GM23338 (cell line): Measurements from ENCODE around the gene CRACDL. TPM values are rescaled to one million over a fixed set of nuclear protein-coding genes. Genes with fewer than 3 reads are reported as not detected.

Source experiments
- ATAC-seq: fragments of 200-7000 bp; cut with Tn5 transposase; 3 replicates; pipeline ENCODE4 v1.9.1; 2020
- DNase-seq: peaks from one replicate; pipeline ENCODE4 v3.0.0-alpha.2; 2015; ENCODE audit warnings: low spot score
- H2AFZ ChIP-seq: fragments of 200-600 bp; sonication (generic); 2 replicates; pipeline ENCODE4 v1.8.0; 2016; ENCODE audit warnings: antibody characterized with exemption, mild to moderate bottlenecking, moderate library complexity
- H3F3A ChIP-seq: fragments of 200-600 bp; sonication (generic); replicated peaks from 2 replicates; pipeline ENCODE4 v1.8.0; 2017; ENCODE audit warnings: antibody characterized with exemption, mixed run types, low read depth
- H3K27ac ChIP-seq: fragments of 200-600 bp; sonication (generic); 2 replicates; pipeline ENCODE4 v1.6.1; 2016; ENCODE audit warnings: low read depth
- H3K27me3 ChIP-seq: fragments of 200-600 bp; sonication (generic); 2 replicates; pipeline ENCODE4 v1.8.0; 2016; ENCODE audit warnings: mild to moderate bottlenecking, mixed run types, moderate library complexity; ENCODE audit not compliant: insufficient read depth
- H3K36me3 ChIP-seq: fragments of 200-600 bp; sonication (generic); 2 replicates; pipeline ENCODE4 v1.8.0; 2016; ENCODE audit warnings: mild to moderate bottlenecking; ENCODE audit not compliant: insufficient read depth
- H3K4me1 ChIP-seq: fragments of 200-600 bp; sonication (generic); 2 replicates; pipeline ENCODE4 v1.8.0; 2016; ENCODE audit warnings: mild to moderate bottlenecking, moderate library complexity; ENCODE audit not compliant: insufficient read depth
- H3K4me2 ChIP-seq: fragments of 200-600 bp; sonication (generic); 2 replicates; pipeline ENCODE4 v1.7.1; 2017; ENCODE audit warnings: mixed run types
- H3K4me3 ChIP-seq: fragments of 200-600 bp; sonication (generic); 2 replicates; pipeline ENCODE4 v1.6.1; 2016; ENCODE audit warnings: mixed run types
- H3K79me2 ChIP-seq: fragments of 200-600 bp; sonication (generic); replicated peaks from 2 replicates; pipeline ENCODE4 v1.8.0; 2017; ENCODE audit warnings: mild to moderate bottlenecking; ENCODE audit not compliant: insufficient read depth
- H3K9me2 ChIP-seq: fragments of 200-600 bp; sonication (generic); 2 replicates; pipeline ENCODE4 v1.8.0; 2017; ENCODE audit not compliant: insufficient read depth
- H4K20me1 ChIP-seq: fragments of 200-600 bp; sonication (generic); replicated peaks from 2 replicates; pipeline ENCODE4 v1.8.0; 2017; ENCODE audit warnings: mild to moderate bottlenecking; ENCODE audit not compliant: insufficient read depth
- H3K27ac Mint-ChIP-seq: 2 replicates; pipeline ENCODE4 v1.8.0; 2020; ENCODE audit warnings: inconsistent platforms, mild to moderate bottlenecking, moderate library complexity, mixed read lengths
- H3K27me3 Mint-ChIP-seq: 3 replicates; pipeline ENCODE4 v1.8.0; 2022; ENCODE audit warnings: low read depth, mild to moderate bottlenecking, moderate library complexity, mixed read lengths, inconsistent platforms; ENCODE audit not compliant: insufficient read depth, poor library complexity
- H3K36me3 Mint-ChIP-seq: 3 replicates; pipeline ENCODE4 v1.8.0; 2021; ENCODE audit warnings: low read depth, mild to moderate bottlenecking, inconsistent platforms, moderate library complexity, mixed read lengths
- H3K4me1 Mint-ChIP-seq: 3 replicates; pipeline ENCODE4 v1.8.0; 2020; ENCODE audit warnings: mild to moderate bottlenecking, inconsistent platforms, mixed read lengths
- H3K4me3 Mint-ChIP-seq: 3 replicates; pipeline ENCODE4 v1.8.0; 2021; ENCODE audit warnings: moderate library complexity, mild to moderate bottlenecking, inconsistent platforms, mixed read lengths
- H3K9me3 Mint-ChIP-seq: 3 replicates; pipeline ENCODE4 v1.8.0; 2020; ENCODE audit warnings: moderate library complexity, mild to moderate bottlenecking, inconsistent platforms, mixed read lengths
- CREB1 ChIP-seq: fragments of 250-450 bp; sonication (Bioruptor Pico); IDR thresholded peaks from 2 replicates; pipeline ENCODE4 v1.5.0; 2020; ENCODE audit warnings: low read depth, mild to moderate bottlenecking, moderate library complexity
- CTCF ChIP-seq, 2 experiments: fragments of 200-600 bp in 1 of 2; sonication (generic) in 1 of 2; conservative IDR thresholded peaks; 2 replicates each; pipeline versions ENCODE4 v1.5.1 to v1.6.1; 2016 to 2017; ENCODE audit warnings: antibody characterized with exemption in 2 of 2, low read depth in 2 of 2, mild to moderate bottlenecking in 2 of 2, moderate library complexity in 1 of 2
- ETS1 ChIP-seq: IDR thresholded peaks from 2 replicates; pipeline ENCODE4 v1.6.1; 2016; ENCODE audit warnings: antibody characterized with exemption
- EZH2 ChIP-seq: fragments of 200-600 bp; sonication (generic); IDR thresholded peaks from one replicate; pipeline ENCODE4 v1.8.0; 2017; ENCODE audit warnings: antibody characterized with exemption, mild to moderate bottlenecking, low read depth; ENCODE audit not compliant: unreplicated experiment
- EZH2phosphoT487 ChIP-seq: fragments of 200-600 bp; sonication (generic); IDR thresholded peaks from one replicate; pipeline ENCODE4 v1.8.1; 2018; ENCODE audit warnings: antibody characterized with exemption; ENCODE audit not compliant: unreplicated experiment
- JUNB ChIP-seq: IDR thresholded peaks from one replicate; pipeline ENCODE4 v1.6.1; 2016; ENCODE audit warnings: antibody characterized with exemption; ENCODE audit not compliant: unreplicated experiment
- POLR2AphosphoS5 ChIP-seq: IDR thresholded peaks from 2 replicates; pipeline ENCODE4 v1.6.1; 2016; ENCODE audit warnings: antibody characterized with exemption, low read depth
- REST ChIP-seq: IDR thresholded peaks from one replicate; pipeline ENCODE4 v1.6.1; 2018; ENCODE audit warnings: antibody characterized with exemption; ENCODE audit not compliant: unreplicated experiment
- STAT1 ChIP-seq: IDR thresholded peaks from one replicate; pipeline ENCODE4 v1.6.1; 2016; ENCODE audit warnings: antibody characterized with exemption; ENCODE audit not compliant: unreplicated experiment
- ZNF114 ChIP-seq: fragments of 250-450 bp; sonication (Bioruptor Pico); IDR thresholded peaks from 2 replicates; pipeline ENCODE4 v1.5.0; 2020; ENCODE audit warnings: mild to moderate bottlenecking, moderate library complexity
- ZNF331 ChIP-seq: fragments of 250-450 bp; sonication (Bioruptor Pico); IDR thresholded peaks from 2 replicates; pipeline ENCODE4 v1.5.0; 2020; ENCODE audit warnings: low read depth, mild to moderate bottlenecking, moderate library complexity
- polyA plus RNA-seq: library from polyadenylated mRNA; unstranded; fragments of >200 nt; fragmentation: Nextera tagmentation; extraction: Ambion mirVana; gene quantifications from 2 replicates; pipeline ENCODE4 v1.2.1, GENCODE V29; 2016
- total RNA-seq: library from RNA; depleted of rRNA; stranded (reverse); fragments of >200 nt; shearing (Covaris generic); gene quantifications from 2 replicates; pipeline ENCODE4 v1.2.3, GENCODE V29; 2014

Gene CRACDL
- total and polyA plus RNA-seq, 2 experiments from 2014 or later: 0.14 to 0.16 TPM

GRCh38 chr2:98801286-98801685, 134.7 kb downstream of the CRACDL start:
- Histone ChIP-seq H3K4me2 (no peak overlapping the region), H3K4me1 (no peaks in the 10 kb centered on the region), H3F3A (no peaks in the 10 kb centered on the region), H3K27me3 (no peaks in the 10 kb centered on the region), H3K27ac (no peak overlapping the region), H4K20me1 (no peaks in the 10 kb centered on the region), H3K79me2 (no peaks in the 10 kb centered on the region), H3K36me3 (no peaks in the 10 kb centered on the region), H3K9me2 (no peaks in the 10 kb centered on the region), H2AFZ (no peak overlapping the region), H3K4me3 (no peak overlapping the region)
- Mint-ChIP-seq H3K36me3 (no peaks in the 10 kb centered on the region), H3K9me3 (no peaks in the 10 kb centered on the region), H3K27ac (no peak overlapping the region), H3K4me1 (peaks cover 9% of the 10 kb centered on the region; the same call in 2 of the 3 replicates), H3K4me3 (no peak overlapping the region), H3K27me3 (peaks cover 7% of the 10 kb centered on the region)
- ATAC-seq (no peak), DNase-seq (no peak)
- no peak for TF ChIP-seq ETS1

- Histone ChIP-seq H3K9me2 (no peaks in the 10 kb centered on the region), H2AFZ (no peak overlapping the region), H3K4me2 (no peak overlapping the region), H3K36me3 (no peaks in the 10 kb centered on the region), H3K79me2 (no peaks in the 10 kb centered on the region), H3F3A (no peaks in the 10 kb centered on the region), H3K4me1 (no peaks in the 10 kb centered on the region), H3K4me3 (no peak overlapping the region), H3K27me3 (no peaks in the 10 kb centered on the region), H4K20me1 (no peaks in the 10 kb centered on the region), H3K27ac (no peak overlapping the region)
- DNase-seq (no peak), ATAC-seq (no peak)
- Mint-ChIP-seq H3K4me1 (peaks cover 2% of the 10 kb centered on the region; the same call in 1 of the 3 replicates), H3K36me3 (no peaks in the 10 kb centered on the region), H3K27ac (no peak overlapping the region), H3K9me3 (no peaks in the 10 kb centered on the region), H3K4me3 (no peak overlapping the region), H3K27me3 (peaks cover 7% of the 10 kb centered on the region)
- TF ChIP-seq EZH2phosphoT487 (no peak), ZNF114 (no peak), CTCF (conservative IDR thresholded peaks at IDR 0.05; ENCODE audit: low read depth in 2 of 2) (no peak), CREB1 (CRISPR knock-in tag) (no peak), ZNF331 (no peak), JUNB (no peak), EZH2 (no peak), ETS1 (no peak), REST (no peak), STAT1 (no peak), POLR2AphosphoS5 (no peak)
These were observed 135.5 kb downstream of the CRACDL start for GRCh38 chr2:98800330-98801064.
